HCT116 (cell line): ENCODE results near the gene MBNL2. TPM values are rescaled to one million over a fixed set of nuclear protein-coding genes. Genes with fewer than 3 reads are reported as not detected.

ENCODE experiments used
- ATAC-seq: fragments of 200-7000 bp; cut with Tn5 transposase; 2 replicates; pipeline ENCODE4 v1.9.1; 2020; ENCODE audit warnings: mild to moderate bottlenecking, moderate library complexity
- BruUV-seq: library from RNA; stranded (reverse); fragments of 400-500 nt; replicated peaks from 2 replicates; lab custom pipeline; 2021; lab: Mats Ljungman, UMichigan
- CTCF ChIA-PET: fragments of 300-600 bp; sonication (Branson Sonifier 250); formaldehyde crosslinking; loops from one replicate; lab custom pipeline; 2021; ENCODE audit warnings: antibody characterized with exemption; lab: Charles Lee
- POLR2A ChIA-PET: fragments of 300-600, 350-600 bp; sonication (Branson Sonifier 250); formaldehyde crosslinking; loops from one replicate; lab custom pipeline; 2021; ENCODE audit warnings: antibody characterized with exemption; lab: Charles Lee
- RAD21 ChIA-PET, 2 experiments: fragments of 300-600 bp; sonication (Branson Sonifier 250); formaldehyde crosslinking; loops; one replicate each; lab custom pipeline; 2023; ENCODE audit warnings: low total read pairs in 2 of 2; ENCODE audit not compliant: uncharacterized antibody in 2 of 2, unreplicated experiment in 2 of 2, low non-redundant PET in 1 of 2; lab: Charles Lee
- DNase-seq: peaks from one replicate; pipeline ENCODE4 v3.0.0-alpha.2; 2010; ENCODE audit warnings: low read depth, low spot score
- H2AFZ ChIP-seq: fragments of 200-600 bp; shearing (Covaris generic), sonication (generic); 2 replicates; pipeline ENCODE4 v1.6.1; 2017; ENCODE audit warnings: low read depth, mixed run types, mixed read lengths, antibody characterized with exemption, low read length; ENCODE audit not compliant: poor library complexity, severe bottlenecking
- H3K27ac ChIP-seq: 2 replicates; pipeline ENCODE4 v1.5.1; 2012; ENCODE audit warnings: low read depth, low read length
- H3K27me3 ChIP-seq: fragments of 200-600 bp; sonication (generic); 2 replicates; pipeline ENCODE4 v1.6.1; 2016; ENCODE audit warnings: mixed run types, low read length, mixed read lengths; ENCODE audit not compliant: insufficient read depth
- H3K36me3 ChIP-seq, 2 experiments: fragments of 200-500 bp in 1 of 2; fragments of 200-600 bp in 1 of 2; sonication (Bioruptor generic) in 1 of 2; sonication (generic) in 1 of 2; 2 replicates each; pipeline versions ENCODE4 v1.5.1 to v1.6.1; 2014 to 2016; ENCODE audit warnings: low read length in 2 of 2, inconsistent platforms in 1 of 2, mixed read lengths in 1 of 2, mixed run types in 1 of 2; ENCODE audit not compliant: insufficient read depth in 2 of 2, control insufficient read depth in 1 of 2
- H3K4me1 ChIP-seq, 2 experiments: fragments of 200-600 bp in 1 of 2; sonication (generic) in 1 of 2; 2 replicates each; pipeline versions ENCODE4 v1.5.1 to v1.6.1; 2012 to 2017; ENCODE audit warnings: low read length in 2 of 2, inconsistent platforms in 1 of 2, mild to moderate bottlenecking in 1 of 2, mixed read lengths in 1 of 2, mixed run types in 1 of 2, moderate library complexity in 1 of 2; ENCODE audit not compliant: insufficient read depth in 2 of 2, control insufficient read depth in 1 of 2
- H3K4me2 ChIP-seq: fragments of 200-600 bp; sonication (generic); 2 replicates; pipeline ENCODE4 v1.6.1; 2017; ENCODE audit warnings: mixed run types, low read length, mixed read lengths
- H3K4me3 ChIP-seq, 2 experiments: fragments of 200-600 bp in 1 of 2; sonication (generic) in 1 of 2; replicated peaks in 1 of 2; 2 replicates each; pipeline ENCODE4 v1.5.1; 2011 to 2016; ENCODE audit warnings: low read length in 2 of 2, control low read depth in 1 of 2, low read depth in 1 of 2, mild to moderate bottlenecking in 1 of 2, mixed read lengths in 1 of 2, mixed run types in 1 of 2
- H3K79me2 ChIP-seq: fragments of 200-600 bp; sonication (generic); 2 replicates; pipeline ENCODE4 v1.6.1; 2017; ENCODE audit warnings: mild to moderate bottlenecking, mixed run types, low read length, moderate library complexity, mixed read lengths; ENCODE audit not compliant: insufficient read depth
- H3K9ac ChIP-seq: fragments of 200-600 bp; sonication (generic); 2 replicates; pipeline ENCODE4 v1.6.1; 2016; ENCODE audit warnings: low read length, mixed read lengths
- H3K9me2 ChIP-seq: fragments of 200-600 bp; sonication (generic), shearing (Covaris generic); 2 replicates; pipeline ENCODE4 v1.6.1; 2017; ENCODE audit warnings: mixed run types, mild to moderate bottlenecking, moderate library complexity; ENCODE audit not compliant: insufficient read depth
- H3K9me3 ChIP-seq, 2 experiments: fragments of 200-500 bp in 1 of 2; fragments of 200-600 bp in 1 of 2; sonication (Bioruptor generic) in 1 of 2; sonication (generic) in 1 of 2; 2 replicates each; pipeline ENCODE4 v1.6.1; 2014 to 2017; ENCODE audit warnings: low read length in 2 of 2, mixed read lengths in 2 of 2, inconsistent platforms in 1 of 2, low read depth in 1 of 2, mild to moderate bottlenecking in 1 of 2, mixed run types in 1 of 2, moderate library complexity in 1 of 2; ENCODE audit not compliant: control insufficient read depth in 1 of 2, insufficient read depth in 1 of 2
- H4K20me1 ChIP-seq: fragments of 200-600 bp; sonication (generic), shearing (Covaris generic); 2 replicates; pipeline ENCODE4 v1.6.1; 2017; ENCODE audit warnings: mixed run types, mild to moderate bottlenecking, moderate library complexity; ENCODE audit not compliant: insufficient read depth
- CBX3 ChIP-seq: IDR thresholded peaks from 2 replicates; pipeline ENCODE4 v1.6.1; 2012; ENCODE audit warnings: low read depth
- CEBPB ChIP-seq: IDR thresholded peaks from 2 replicates; pipeline ENCODE4 v1.6.1; 2012; ENCODE audit warnings: low read depth
- EGR1 ChIP-seq: IDR thresholded peaks from 2 replicates; pipeline ENCODE4 v1.6.1; 2012; ENCODE audit warnings: low read depth
- ELF1 ChIP-seq: IDR thresholded peaks from 2 replicates; pipeline ENCODE4 v1.6.1; 2012; ENCODE audit warnings: low read depth, borderline replicate concordance
- EZH2 ChIP-seq: fragments of 200-600 bp; sonication (generic); IDR thresholded peaks from 2 replicates; pipeline ENCODE4 v1.6.1; 2017; ENCODE audit warnings: antibody characterized with exemption, mixed run types
- FOSL1 ChIP-seq: IDR thresholded peaks from 2 replicates; pipeline ENCODE4 v1.6.1; 2012; ENCODE audit warnings: low read depth
- JUND ChIP-seq: IDR thresholded peaks from 2 replicates; pipeline ENCODE4 v1.6.1; 2012
- POLR2A ChIP-seq: IDR thresholded peaks from 2 replicates; pipeline ENCODE4 v1.7.0; 2011; ENCODE audit warnings: borderline replicate concordance; ENCODE audit not compliant: insufficient read depth, insufficient read length; ENCODE audit errors: extremely low read depth
- POLR2AphosphoS5 ChIP-seq: IDR thresholded peaks from 2 replicates; pipeline ENCODE4 v1.6.1; 2011; ENCODE audit warnings: mild to moderate bottlenecking, low read depth, low read length, moderate library complexity
- SIN3A ChIP-seq: IDR thresholded peaks from 2 replicates; pipeline ENCODE4 v1.6.1; 2012; ENCODE audit warnings: low read depth
- SP1 ChIP-seq: IDR thresholded peaks from 2 replicates; pipeline ENCODE4 v1.6.1; 2012; ENCODE audit warnings: low read depth
- SRF ChIP-seq: IDR thresholded peaks from 2 replicates; pipeline ENCODE4 v1.6.1; 2012; ENCODE audit warnings: low read depth
- YY1 ChIP-seq: IDR thresholded peaks from 2 replicates; pipeline ENCODE4 v1.6.1; 2011; ENCODE audit warnings: low read length, low read depth, moderate library complexity, mild to moderate bottlenecking; ENCODE audit not compliant: insufficient replicate concordance; ENCODE audit errors: extremely low read depth
- ZFX ChIP-seq: fragments of 450-650 bp; IDR thresholded peaks from 2 replicates; pipeline ENCODE4 v1.6.1; 2017
- intact Hi-C: fragments of 100-400 bp; cut with micrococcal nuclease; formaldehyde crosslinking; loops from 2 replicates; pipeline ENCODE4 v1.10.0; 2022
- total RNA-seq: library from RNA; stranded (reverse); gene quantifications from one replicate; pipeline ENCODE4 v1.2.1, GENCODE V29; 2021; ENCODE audit not compliant: unreplicated experiment
- TF ChIP-seq, protein P1 (sequence below): IDR thresholded peaks from 2 replicates; pipeline ENCODE4 v1.6.1; 2012; ENCODE audit warnings: low read depth
- TF ChIP-seq, protein P2 (sequence below), 3 experiments: fragments of 200-600 bp in 1 of 3; sonication (generic) in 1 of 3; IDR thresholded peaks in 2 of 3; conservative IDR thresholded peaks in 1 of 3; 2 replicates each; pipeline ENCODE4 v1.5.1; 2012 to 2017; ENCODE audit warnings: low read depth in 2 of 3, low read length in 2 of 3, antibody characterized with exemption in 1 of 3, borderline replicate concordance in 1 of 3, control low read depth in 1 of 3, mild to moderate bottlenecking in 1 of 3, mixed read lengths in 1 of 3, mixed run types in 1 of 3, moderate library complexity in 1 of 3; ENCODE audit not compliant: insufficient read depth in 1 of 3
- TF ChIP-seq, protein P3 (sequence below): IDR thresholded peaks from 2 replicates; pipeline ENCODE4 v1.6.1; 2012
- TF ChIP-seq, protein P4 (sequence below): IDR thresholded peaks from 2 replicates; pipeline ENCODE4 v1.6.1; 2012

Gene MBNL2
- total RNA-seq, 1 experiment from 2014 or later = 73.9 TPM

DNA sequence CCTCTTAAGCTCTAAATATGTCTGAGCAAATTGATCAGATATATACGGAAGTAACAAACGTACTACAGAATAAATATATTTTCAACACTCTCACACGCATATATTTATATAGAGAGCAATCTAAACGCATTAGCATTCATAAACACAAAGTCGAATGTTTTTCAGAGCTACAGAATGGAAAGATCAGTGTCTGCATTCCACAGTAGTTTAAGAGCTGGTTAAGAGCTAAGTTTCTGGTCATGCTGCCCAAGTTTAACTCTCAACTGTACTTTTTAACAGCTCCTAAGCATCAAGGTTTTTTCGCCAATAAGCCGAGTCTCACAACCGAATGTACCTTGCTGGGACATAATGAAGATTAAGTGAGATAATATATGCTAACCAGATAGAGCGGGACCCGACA is 175.1 kb downstream of the MBNL2 start:
- ChIA-PET CTCF (no interaction called here), POLR2A (no interaction called here)
- BruUV-seq = no TSS peak

More for the DNA sequence above, 175.1 kb downstream of the MBNL2 start:
- Histone ChIP-seq H2AFZ (no peak overlapping the region), H3K27ac (no peak overlapping the region), H3K27me3 (no peaks in the 10 kb centered on the region), H3K79me2 (no peaks in the 10 kb centered on the region), H3K9ac (no peak overlapping the region), H3K9me2 (no peaks in the 10 kb centered on the region), H3K4me1 (peaks cover 0 to 6% of the 10 kb centered on the region in 2 experiments; a peak in 1 of 4 replicates), H3K4me2 (no peak overlapping the region), H3K9me3 (no peaks in the 10 kb centered on the region), H3K4me3 (no peak overlapping the region), H3K36me3 (0 out of 4 replicates have a peak, but pooled peaks cover 0 to 2% of the 10 kb centered on the region in 2 experiments), H4K20me1 (no peaks in the 10 kb centered on the region)
- RAD21 ChIA-PET = no interaction called here
- DNase-seq = no peak
- TF ChIP-seq EGR1 (no peak), CBX3 (no peak), SRF (no peak), FOSL1 (no peak), EZH2 (no peak), CEBPB (no peak), SP1 (no peak), POLR2A (no peak), JUND (no peak), ELF1 (no peak), SIN3A (no peak), ZFX (no peak), YY1 (no peak), POLR2AphosphoS5 (no peak)
- TF ChIP-seq, protein P1, sequence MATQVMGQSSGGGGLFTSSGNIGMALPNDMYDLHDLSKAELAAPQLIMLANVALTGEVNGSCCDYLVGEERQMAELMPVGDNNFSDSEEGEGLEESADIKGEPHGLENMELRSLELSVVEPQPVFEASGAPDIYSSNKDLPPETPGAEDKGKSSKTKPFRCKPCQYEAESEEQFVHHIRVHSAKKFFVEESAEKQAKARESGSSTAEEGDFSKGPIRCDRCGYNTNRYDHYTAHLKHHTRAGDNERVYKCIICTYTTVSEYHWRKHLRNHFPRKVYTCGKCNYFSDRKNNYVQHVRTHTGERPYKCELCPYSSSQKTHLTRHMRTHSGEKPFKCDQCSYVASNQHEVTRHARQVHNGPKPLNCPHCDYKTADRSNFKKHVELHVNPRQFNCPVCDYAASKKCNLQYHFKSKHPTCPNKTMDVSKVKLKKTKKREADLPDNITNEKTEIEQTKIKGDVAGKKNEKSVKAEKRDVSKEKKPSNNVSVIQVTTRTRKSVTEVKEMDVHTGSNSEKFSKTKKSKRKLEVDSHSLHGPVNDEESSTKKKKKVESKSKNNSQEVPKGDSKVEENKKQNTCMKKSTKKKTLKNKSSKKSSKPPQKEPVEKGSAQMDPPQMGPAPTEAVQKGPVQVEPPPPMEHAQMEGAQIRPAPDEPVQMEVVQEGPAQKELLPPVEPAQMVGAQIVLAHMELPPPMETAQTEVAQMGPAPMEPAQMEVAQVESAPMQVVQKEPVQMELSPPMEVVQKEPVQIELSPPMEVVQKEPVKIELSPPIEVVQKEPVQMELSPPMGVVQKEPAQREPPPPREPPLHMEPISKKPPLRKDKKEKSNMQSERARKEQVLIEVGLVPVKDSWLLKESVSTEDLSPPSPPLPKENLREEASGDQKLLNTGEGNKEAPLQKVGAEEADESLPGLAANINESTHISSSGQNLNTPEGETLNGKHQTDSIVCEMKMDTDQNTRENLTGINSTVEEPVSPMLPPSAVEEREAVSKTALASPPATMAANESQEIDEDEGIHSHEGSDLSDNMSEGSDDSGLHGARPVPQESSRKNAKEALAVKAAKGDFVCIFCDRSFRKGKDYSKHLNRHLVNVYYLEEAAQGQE = no peak
- TF ChIP-seq, protein P2, sequence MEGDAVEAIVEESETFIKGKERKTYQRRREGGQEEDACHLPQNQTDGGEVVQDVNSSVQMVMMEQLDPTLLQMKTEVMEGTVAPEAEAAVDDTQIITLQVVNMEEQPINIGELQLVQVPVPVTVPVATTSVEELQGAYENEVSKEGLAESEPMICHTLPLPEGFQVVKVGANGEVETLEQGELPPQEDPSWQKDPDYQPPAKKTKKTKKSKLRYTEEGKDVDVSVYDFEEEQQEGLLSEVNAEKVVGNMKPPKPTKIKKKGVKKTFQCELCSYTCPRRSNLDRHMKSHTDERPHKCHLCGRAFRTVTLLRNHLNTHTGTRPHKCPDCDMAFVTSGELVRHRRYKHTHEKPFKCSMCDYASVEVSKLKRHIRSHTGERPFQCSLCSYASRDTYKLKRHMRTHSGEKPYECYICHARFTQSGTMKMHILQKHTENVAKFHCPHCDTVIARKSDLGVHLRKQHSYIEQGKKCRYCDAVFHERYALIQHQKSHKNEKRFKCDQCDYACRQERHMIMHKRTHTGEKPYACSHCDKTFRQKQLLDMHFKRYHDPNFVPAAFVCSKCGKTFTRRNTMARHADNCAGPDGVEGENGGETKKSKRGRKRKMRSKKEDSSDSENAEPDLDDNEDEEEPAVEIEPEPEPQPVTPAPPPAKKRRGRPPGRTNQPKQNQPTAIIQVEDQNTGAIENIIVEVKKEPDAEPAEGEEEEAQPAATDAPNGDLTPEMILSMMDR (IDR thresholded peaks at IDR 0.05 in 2 of 3, conservative IDR thresholded peaks at IDR 0.05 in 1 of 3; ENCODE audit: borderline replicate concordance in 1 of 3, insufficient read depth in 1 of 3, low read depth in 2 of 3, low read length in 2 of 3) = no peak
- TF ChIP-seq, protein P3, sequence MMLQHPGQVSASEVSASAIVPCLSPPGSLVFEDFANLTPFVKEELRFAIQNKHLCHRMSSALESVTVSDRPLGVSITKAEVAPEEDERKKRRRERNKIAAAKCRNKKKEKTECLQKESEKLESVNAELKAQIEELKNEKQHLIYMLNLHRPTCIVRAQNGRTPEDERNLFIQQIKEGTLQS = no peak
- TF ChIP-seq, protein P4, sequence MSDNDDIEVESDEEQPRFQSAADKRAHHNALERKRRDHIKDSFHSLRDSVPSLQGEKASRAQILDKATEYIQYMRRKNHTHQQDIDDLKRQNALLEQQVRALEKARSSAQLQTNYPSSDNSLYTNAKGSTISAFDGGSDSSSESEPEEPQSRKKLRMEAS = no peak
- intact Hi-C loops = no loop called here
- ATAC-seq = no peak
